H1 (cell line): ENCODE results near the gene KRTAP4-2. TPM values are rescaled to one million over a fixed set of nuclear protein-coding genes. Genes with fewer than 3 reads are reported as not detected.

Source experiments
- CTCF ChIA-PET: fragments of 300-600 bp; sonication (Branson Sonifier 250); formaldehyde crosslinking; loops from one replicate; lab custom pipeline; 2021; ENCODE audit not compliant: partially characterized antibody; lab: Charles Lee
- POLR2A ChIA-PET: fragments of 300-600 bp; sonication (Branson Sonifier 250); formaldehyde crosslinking; loops from one replicate; lab custom pipeline; 2021; ENCODE audit warnings: inconsistent platforms; ENCODE audit not compliant: partially characterized antibody; lab: Charles Lee
- DNase-seq, 2 experiments: peaks; one replicate each; pipeline versions ENCODE4 v3.0.0 to v3.0.0-alpha.2; 2010 to 2022; ENCODE audit warnings: low spot score in 2 of 2, low read depth in 1 of 2, mixed read lengths in 1 of 2
- FAIRE-seq: peaks from 2 replicates; lab custom pipeline; 2011; peaks lifted over from hg19 to GRCh38; lab: Jason Lieb, UNC
- H2AFZ ChIP-seq: 2 replicates; pipeline ENCODE4 v1.8.1; 2012; ENCODE audit warnings: low read length, inconsistent platforms
- H2AK5ac ChIP-seq: 2 replicates; pipeline ENCODE4 v1.6.1; 2013; ENCODE audit warnings: low read depth, low read length
- H2BK120ac ChIP-seq: replicated peaks from 2 replicates; pipeline ENCODE3; 2013; ENCODE audit warnings: low read depth, low read length, inconsistent platforms
- H2BK12ac ChIP-seq: 2 replicates; pipeline ENCODE4 v1.6.1; 2013; ENCODE audit warnings: low read depth, low read length
- H2BK15ac ChIP-seq: 2 replicates; pipeline ENCODE4 v1.6.1; 2013; ENCODE audit warnings: low read length
- H2BK20ac ChIP-seq: 2 replicates; pipeline ENCODE4 v1.6.1; 2013; ENCODE audit warnings: low read length
- H2BK5ac ChIP-seq: 2 replicates; pipeline ENCODE4 v1.6.1; 2013; ENCODE audit warnings: low read depth, low read length
- H3K14ac ChIP-seq: 2 replicates; pipeline ENCODE4 v1.6.1; 2013; ENCODE audit warnings: inconsistent platforms; ENCODE audit not compliant: insufficient read length
- H3K18ac ChIP-seq: 2 replicates; pipeline ENCODE4 v1.6.1; 2013; ENCODE audit warnings: low read length; ENCODE audit errors: extremely low read depth
- H3K23ac ChIP-seq: 2 replicates; pipeline ENCODE4 v1.6.1; 2013; ENCODE audit warnings: inconsistent platforms; ENCODE audit not compliant: insufficient read length
- H3K23me2 ChIP-seq: 2 replicates; pipeline ENCODE4 v1.6.1; 2013; ENCODE audit warnings: low read depth, low read length
- H3K27ac ChIP-seq: 2 replicates; pipeline ENCODE4 v1.6.1; 2011; ENCODE audit warnings: low read depth, low read length, inconsistent platforms
- H3K27me3 ChIP-seq, 4 experiments: replicated peaks in 1 of 4; 1 replicate in 1 of 4; 2 replicates in 3 of 4; pipeline versions ENCODE4 v1.6.1 to v1.8.1; 2011 to 2013; ENCODE audit warnings: low read length in 3 of 4, mild to moderate bottlenecking in 3 of 4, inconsistent platforms in 2 of 4, mixed read lengths in 2 of 4, moderate library complexity in 1 of 4; ENCODE audit not compliant: control insufficient read depth in 3 of 4, insufficient read depth in 3 of 4; ENCODE audit errors: extremely low read depth in 1 of 4
- H3K36me3 ChIP-seq, 4 experiments: 2 replicates each; pipeline versions ENCODE4 v1.6.1 to v1.8.1; 2011 to 2013; ENCODE audit warnings: mild to moderate bottlenecking in 4 of 4, low read length in 3 of 4, moderate library complexity in 2 of 4, control low read depth in 1 of 4, inconsistent platforms in 1 of 4; ENCODE audit not compliant: insufficient read depth in 4 of 4, control insufficient read depth in 2 of 4
- H3K4ac ChIP-seq: replicated peaks from 2 replicates; pipeline ENCODE3; 2013; ENCODE audit warnings: low read length, low read depth, mixed read lengths, inconsistent platforms; ENCODE audit not compliant: insufficient read length
- H3K4me1 ChIP-seq, 4 experiments: replicated peaks in 1 of 4; 1 replicate in 1 of 4; 2 replicates in 3 of 4; pipeline versions ENCODE4 v1.6.1 to v1.8.1; 2011 to 2013; ENCODE audit warnings: low read length in 3 of 4, inconsistent platforms in 2 of 4, mixed read lengths in 1 of 4; ENCODE audit not compliant: insufficient read depth in 4 of 4, control insufficient read depth in 3 of 4
- H3K4me2 ChIP-seq, 2 experiments: 2 replicates each; pipeline versions ENCODE4 v1.6.1 to v1.8.1; 2011 to 2013; ENCODE audit warnings: low read depth in 2 of 2, low read length in 2 of 2, control low read depth in 1 of 2, inconsistent platforms in 1 of 2, mild to moderate bottlenecking in 1 of 2; ENCODE audit not compliant: insufficient read depth in 1 of 2
- H3K4me3 ChIP-seq, 4 experiments: fragments of 200-600, 300-600 bp in 1 of 4; sonication (generic), shearing (Covaris generic), sonication (Bioruptor Twin) in 1 of 4; 2 replicates each; pipeline versions ENCODE4 v1.5.1 to v1.8.1; 2011 to 2016; ENCODE audit warnings: low read length in 4 of 4, low read depth in 3 of 4, control low read depth in 2 of 4, inconsistent platforms in 2 of 4, mild to moderate bottlenecking in 2 of 4, mixed read lengths in 1 of 4, moderate library complexity in 1 of 4; ENCODE audit not compliant: insufficient read depth in 2 of 4; ENCODE audit errors: extremely low read depth in 1 of 4
- H3K56ac ChIP-seq: replicated peaks from 2 replicates; pipeline ENCODE3; 2013; ENCODE audit warnings: low read depth, mild to moderate bottlenecking, mixed read lengths, low read length, inconsistent platforms; ENCODE audit not compliant: insufficient read length
- H3K79me1 ChIP-seq: 2 replicates; pipeline ENCODE4 v1.6.1; 2013; ENCODE audit warnings: low read depth, low read length, control low read depth
- H3K79me2 ChIP-seq, 2 experiments: 2 replicates each; pipeline versions ENCODE4 v1.6.1 to v1.8.1; 2012 to 2013; ENCODE audit warnings: low read length in 2 of 2, mild to moderate bottlenecking in 2 of 2, inconsistent platforms in 1 of 2; ENCODE audit not compliant: insufficient read depth in 2 of 2, control insufficient read depth in 1 of 2
- H3K9ac ChIP-seq, 4 experiments: replicated peaks in 1 of 4; 1 replicate in 1 of 4; 2 replicates in 3 of 4; pipeline versions ENCODE4 v1.6.1 to v1.8.1; 2011 to 2013; ENCODE audit warnings: low read depth in 3 of 4, low read length in 3 of 4, control low read depth in 2 of 4, mild to moderate bottlenecking in 2 of 4, moderate library complexity in 2 of 4, inconsistent platforms in 1 of 4; ENCODE audit errors: extremely low read depth in 1 of 4
- H3K9me3 ChIP-seq, 2 experiments: 2 replicates each; pipeline versions ENCODE4 v1.6.1 to v1.8.1; 2012 to 2013; ENCODE audit warnings: mild to moderate bottlenecking in 2 of 2, moderate library complexity in 2 of 2, control low read depth in 1 of 2, inconsistent platforms in 1 of 2, low read depth in 1 of 2, low read length in 1 of 2, mixed read lengths in 1 of 2; ENCODE audit not compliant: insufficient read depth in 2 of 2
- H4K20me1 ChIP-seq, 2 experiments: replicated peaks in 1 of 2; 2 replicates each; pipeline versions ENCODE3 to v1.8.1; 2011 to 2013; ENCODE audit warnings: inconsistent platforms in 2 of 2, low read length in 2 of 2, mild to moderate bottlenecking in 1 of 2; ENCODE audit not compliant: insufficient read depth in 2 of 2, control insufficient read depth in 1 of 2
- H4K5ac ChIP-seq: 2 replicates; pipeline ENCODE4 v1.6.1; 2013; ENCODE audit warnings: low read length, low read depth, mixed read lengths, inconsistent platforms; ENCODE audit not compliant: insufficient read length
- H4K8ac ChIP-seq: 2 replicates; pipeline ENCODE4 v1.8.0; 2013; ENCODE audit warnings: mild to moderate bottlenecking, moderate library complexity, low read length, inconsistent platforms; ENCODE audit not compliant: insufficient read depth; ENCODE audit errors: extremely low read depth
- H4K91ac ChIP-seq: replicated peaks from 2 replicates; pipeline ENCODE3; 2013; ENCODE audit warnings: low read length, mixed read lengths, inconsistent platforms; ENCODE audit not compliant: insufficient read length
- POLR2AphosphoS5 ChIP-seq: IDR thresholded peaks from 2 replicates; pipeline ENCODE4 v1.6.1; 2011; ENCODE audit warnings: low read depth, low read length
- WGBS, 2 experiments: shearing (Covaris generic) in 1 of 2; methylation state at CpG; one replicate each; pipeline versions ENCODE4 v1.1.6 to v1.1.7; 2013 to 2015; ENCODE audit warnings: low lambda C conversion rate in 2 of 2, mixed read lengths in 2 of 2, inconsistent platforms in 1 of 2, low coverage in 1 of 2, missing lambda C conversion rate in 1 of 2; ENCODE audit not compliant: insufficient replicate concordance in 2 of 2, insufficient coverage in 1 of 2, insufficient read length in 1 of 2; ENCODE audit errors: extremely low coverage in 1 of 2, missing lambda C conversion rate in 1 of 2; 5-methylcytosine and 5-hydroxymethylcytosine counted together
- polyA plus RNA-seq, 7 experiments: library from polyadenylated mRNA; depleted of rRNA in 3 of 7; stranded (reverse) in 5 of 7; unstranded in 2 of 7; fragments of >200 nt in 5 of 7; fragments of 200-250 nt in 2 of 7; gene quantifications; 1 replicate in 5 of 7; 2 replicates in 1 of 7; 4 replicates in 1 of 7; pipeline versions ENCODE4 v1.2.1 to v1.2.3, GENCODE V29; 2011 to 2013; ENCODE audit warnings: missing spikeins in 2 of 7, mixed read lengths in 2 of 7
- total RNA-seq: library from RNA; stranded (reverse); fragmentation: NEBNext Ultra II Directional; extraction: Animal tissue kit (Norgen Biotek cat#: 25700); gene quantifications from 2 replicates; pipeline ENCODE4 v1.2.1, GENCODE V29; 2021

Gene KRTAP4-2
- total and polyA plus RNA-seq, 2 of the 8 experiments (the other 6 are each of a cell fraction or from before 2014, with no cell fraction given): not detected

GRCh38 chr17:41145261-41145660, 32.8 kb downstream of the KRTAP4-2 start:
- Histone ChIP-seq H3K4me1 (no peaks in the 10 kb centered on the region), H4K20me1 (no peaks in the 10 kb centered on the region), H3K23me2 (peaks cover 2% of the 10 kb centered on the region; the same call in 1 of the 2 replicates), H3K4me2 (no peak overlapping the region), H3K9ac (no peak overlapping the region), H2AFZ (no peak overlapping the region), H3K9me3 (peaks cover 6 to 10% of the 10 kb centered on the region in 2 experiments; a peak in 3 of 4 replicates), H2BK5ac (no peak overlapping the region), H3K4me3 (no peak overlapping the region), H3K14ac (no peak overlapping the region), H4K8ac (no peak overlapping the region), H3K79me2 (no peaks in the 10 kb centered on the region), H3K27ac (no peak overlapping the region), H2BK20ac (no peak overlapping the region), H3K36me3 (no peaks in the 10 kb centered on the region), H4K91ac (no peak overlapping the region), H3K27me3 (no peaks in the 10 kb centered on the region)
- no peak for DNase-seq
- 90% methylated on average over 2 of the region's 2 CpGs; no CpG with 5 or more reads in 1 of the 2 experiments for WGBS, 2 experiments
- no peak for FAIRE-seq
- TF ChIP-seq POLR2AphosphoS5: no peak
- TF ChIP-seq, all 59 proteins: peak for 0
- H3K56ac ChIP-seq: no peak overlapping the region
- no peak overlapping the region for H2BK12ac ChIP-seq
- ChIA-PET CTCF (no interaction called here), POLR2A (no interaction called here)
- no peak overlapping the region for H2BK15ac ChIP-seq
- H3K79me1 ChIP-seq: no peaks in the 10 kb centered on the region
- no peak overlapping the region for H2AK5ac ChIP-seq
- H4K5ac ChIP-seq: no peak overlapping the region
- H3K23ac ChIP-seq: no peak overlapping the region
- no peak overlapping the region for H3K4ac ChIP-seq
- no peak overlapping the region for H2BK120ac ChIP-seq
- no peak overlapping the region for H3K18ac ChIP-seq
